MV-4-11 (cell line): Measurements from ENCODE around the gene RBM19.
"Not testable (repeated sequence)": the region's sequence is repeated elsewhere in the genome, so short reads cannot be mapped to it uniquely, and the experiment has no call there.

Experiments
- DNase-seq: peaks from one replicate; lab custom pipeline; 2025; lab: John Stamatoyannopoulos, UW

The RBM19 gene

DNA sequence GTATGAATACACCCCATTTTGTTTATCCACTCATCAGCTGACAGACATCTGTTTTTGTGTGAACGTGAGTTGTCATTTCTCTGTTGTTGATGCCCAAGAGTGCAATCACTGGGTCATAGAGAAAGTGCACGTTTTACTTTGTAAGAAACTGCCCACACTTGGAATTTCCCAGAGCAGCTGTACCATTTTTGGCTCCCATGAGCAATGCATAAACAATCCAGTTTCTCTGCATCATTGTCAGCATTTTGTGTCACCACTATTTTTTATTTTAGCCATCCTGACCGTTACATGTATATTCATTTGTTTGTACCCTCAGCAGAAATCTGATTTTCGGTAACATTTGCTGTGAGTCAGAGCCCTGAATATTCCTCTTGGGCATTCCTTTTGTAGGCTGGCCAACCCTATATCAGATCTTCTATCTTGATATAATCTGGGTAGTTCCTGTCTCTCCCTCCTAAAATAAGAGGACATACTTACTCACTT is 62.7 kb downstream of the RBM19 start:
- no peak for DNase-seq

DNA sequence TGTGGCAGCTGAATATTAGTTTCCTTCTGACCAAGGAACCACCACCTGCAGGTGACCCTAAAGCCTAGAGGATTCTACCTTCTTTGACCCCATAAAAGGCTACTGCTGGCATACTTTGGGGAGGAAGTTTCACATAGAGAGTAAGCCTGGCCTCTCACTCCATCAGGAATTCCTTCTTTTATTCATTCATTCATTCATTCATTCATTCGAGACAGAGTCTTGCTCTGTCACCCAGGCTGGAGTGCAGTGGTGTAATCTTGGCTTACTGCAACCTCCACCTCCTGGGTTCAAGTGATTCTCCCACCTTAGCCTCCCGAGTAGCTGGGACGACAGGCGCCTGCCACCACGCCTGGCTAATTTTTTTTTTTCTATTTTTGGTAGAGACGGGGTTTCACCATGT is 64.8 kb downstream of the RBM19 start:
- DNase-seq, result not testable (repeated sequence)

- DNase-seq, result no peak
Measured at GRCh38 chr12:113900716-113901115, 65.4 kb downstream of the RBM19 start.

GRCh38 chr12:113899561-113900471 is 66.3 kb downstream of the RBM19 start:
- no peak for DNase-seq

DNA sequence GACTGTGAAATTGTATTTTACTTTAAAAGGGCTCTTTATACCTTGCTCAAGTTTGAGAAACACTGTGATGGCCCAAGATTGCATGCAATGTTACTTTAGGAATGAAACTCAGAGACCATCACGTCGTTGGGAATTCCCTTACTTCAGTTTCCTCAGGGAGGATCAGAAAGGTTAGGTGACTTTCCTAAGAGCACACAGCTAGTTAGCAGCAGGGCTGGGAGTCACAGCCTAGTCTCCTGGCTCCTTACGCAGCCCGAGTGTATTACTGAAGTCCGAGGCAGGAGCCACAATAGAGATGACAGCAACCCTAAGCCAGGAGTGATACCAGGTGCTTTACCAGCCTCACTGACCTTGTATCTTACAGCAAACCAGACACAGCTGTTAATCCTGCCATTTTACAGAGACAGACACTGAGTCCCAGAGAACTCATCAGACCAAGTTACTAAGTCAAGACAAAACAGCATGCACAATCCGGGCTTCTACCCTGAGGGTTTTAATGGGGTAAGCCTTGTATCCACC is 67.0 kb downstream of the RBM19 start:
- DNase-seq, result no peak

GRCh38 chr12:113898466-113898865 is 67.7 kb downstream of the RBM19 start:
- DNase-seq, result no peak

DNA sequence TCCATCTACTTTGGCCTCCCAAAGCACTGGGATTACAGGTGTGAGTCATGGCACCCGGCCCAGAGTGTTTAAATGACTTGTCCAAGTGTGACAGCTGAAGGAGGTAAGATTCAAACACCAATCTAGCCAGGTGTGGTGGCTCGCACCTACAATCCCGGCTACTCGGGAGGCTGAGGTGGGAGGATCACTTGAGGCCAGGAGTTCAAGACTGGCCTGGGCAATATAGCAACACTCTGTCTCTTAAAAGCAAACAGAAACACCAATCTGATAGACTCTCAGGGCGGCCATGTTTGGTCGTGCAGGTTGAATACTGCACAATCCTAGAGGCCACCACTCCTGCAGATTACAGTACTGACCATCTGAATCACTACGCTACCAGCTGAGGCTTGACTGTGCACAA is 68.7 kb downstream of the RBM19 start:
- no peak for DNase-seq

- no peak for DNase-seq
Measured at GRCh38 chr12:113896841-113897240, 69.3 kb downstream of the RBM19 start.

GRCh38 chr12:113896194-113896593 is 69.9 kb downstream of the RBM19 start:
- no peak for DNase-seq

GRCh38 chr12:113895176-113895575 is 70.9 kb downstream of the RBM19 start:
- DNase-seq, result no peak

DNA sequence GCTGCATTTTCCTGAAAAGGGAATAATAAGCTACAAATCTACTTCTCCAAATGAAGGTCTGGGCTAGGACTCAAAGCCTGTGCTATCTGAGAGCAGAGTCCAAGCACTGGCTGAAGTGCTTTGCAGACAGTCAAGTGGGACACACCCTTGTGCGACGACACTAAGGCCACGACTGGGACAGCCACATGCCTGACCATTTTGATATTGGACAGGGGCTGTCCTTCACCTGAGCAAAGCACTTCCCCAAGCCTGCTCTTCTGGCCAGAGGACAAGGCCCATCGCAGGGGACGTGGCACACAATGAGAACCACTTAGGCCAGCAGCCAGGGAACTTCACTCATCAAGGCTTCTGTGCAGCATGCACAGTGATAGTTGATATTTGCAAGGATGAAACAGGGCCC is 71.4 kb downstream of the RBM19 start:
- no peak for DNase-seq

GRCh38 chr12:113893221-113893620 is 72.9 kb downstream of the RBM19 start:
- no peak for DNase-seq

DNA sequence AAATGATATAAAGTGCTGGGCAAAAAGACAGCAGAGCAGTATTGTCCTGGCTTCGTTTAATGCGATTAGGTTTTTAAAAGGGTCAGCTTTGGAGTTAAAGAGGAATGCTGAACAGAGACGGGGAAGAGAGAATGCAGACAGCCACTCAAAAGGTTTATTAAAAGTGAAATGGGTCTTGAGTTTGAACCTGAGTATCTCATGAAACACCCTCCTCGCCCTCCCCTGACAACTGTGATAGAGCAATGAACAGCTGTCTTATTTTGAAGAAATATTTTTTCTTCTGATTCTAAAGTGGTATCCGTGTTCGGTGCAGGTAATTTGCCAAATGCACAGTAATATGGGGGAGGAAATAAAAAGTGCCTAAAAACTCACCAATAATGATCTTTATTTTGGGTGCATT is 73.6 kb downstream of the RBM19 start:
- DNase-seq, result no peak

GRCh38 chr12:113891739-113892520 is 74.2 kb downstream of the RBM19 start:
- no peak for DNase-seq

GRCh38 chr12:113891167-113891692 is 74.9 kb downstream of the RBM19 start:
- DNase-seq, result no peak

GRCh38 chr12:113889891-113890581 is 76.1 kb downstream of the RBM19 start:
- DNase-seq, result no peak

DNA sequence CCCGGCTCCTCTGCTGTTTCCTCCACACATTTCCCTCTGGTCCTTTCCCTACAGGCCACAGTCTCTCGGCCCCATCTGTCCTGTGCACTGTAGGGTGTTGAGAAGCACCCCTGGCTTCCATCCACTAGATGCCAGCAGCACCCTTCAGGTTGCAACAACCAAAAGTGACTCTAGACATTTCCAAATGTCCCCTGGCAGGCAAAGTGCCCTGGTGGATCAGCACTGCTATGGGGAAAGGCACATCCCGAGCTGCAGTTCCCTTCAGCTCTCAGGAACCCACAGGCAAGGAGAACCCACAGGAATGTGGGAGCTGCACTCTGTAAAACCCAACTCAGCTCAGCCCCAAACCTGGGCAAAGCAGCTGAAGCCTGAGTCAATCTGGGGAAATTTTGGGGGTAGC is 77.0 kb downstream of the RBM19 start:
- DNase-seq, result no peak

DNA sequence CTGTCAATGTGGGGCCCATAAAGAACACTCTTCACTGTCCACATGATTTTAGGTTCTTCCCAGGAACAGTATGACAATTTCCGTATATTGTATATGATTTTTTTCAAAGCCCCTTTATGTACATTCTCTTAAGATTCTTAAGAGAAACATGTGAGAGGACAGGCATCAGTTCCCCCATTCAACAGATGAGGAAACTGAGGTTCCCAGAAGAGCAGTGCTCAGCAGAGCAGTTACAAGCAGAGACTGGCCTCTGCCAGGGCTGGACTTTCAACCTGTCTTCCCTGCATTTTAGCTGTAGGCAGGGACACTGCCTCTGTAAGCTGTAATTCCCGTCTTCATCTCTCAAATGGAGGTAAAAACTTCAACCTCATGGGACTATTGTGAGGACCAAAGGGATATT is 77.7 kb downstream of the RBM19 start:
- DNase-seq, result no peak

DNA sequence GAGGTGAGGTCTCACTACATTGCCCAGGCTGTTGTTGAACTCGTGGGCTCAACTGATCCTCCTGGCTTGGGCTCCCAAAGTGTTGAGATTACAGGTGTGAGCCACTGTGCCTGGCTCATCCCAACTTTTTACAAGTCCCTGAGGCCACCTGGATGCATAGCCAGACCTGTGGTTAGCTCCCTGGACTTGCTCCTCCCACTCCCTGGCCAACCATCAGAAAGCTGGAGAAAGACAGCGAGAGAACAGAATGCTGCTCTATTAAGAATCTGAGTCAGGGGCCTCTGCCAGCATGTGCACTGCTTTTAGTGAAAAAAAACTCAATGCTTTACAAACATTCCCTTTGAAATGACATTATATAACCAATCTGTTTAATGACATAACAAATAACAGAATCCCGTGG is 78.2 kb downstream of the RBM19 start:
- no peak for DNase-seq

GRCh38 chr12:113886721-113887120 is 79.4 kb downstream of the RBM19 start:
- DNase-seq, result no peak

- DNase-seq, result no peak
Measured at GRCh38 chr12:113884392-113884791, 81.7 kb downstream of the RBM19 start.

DNA sequence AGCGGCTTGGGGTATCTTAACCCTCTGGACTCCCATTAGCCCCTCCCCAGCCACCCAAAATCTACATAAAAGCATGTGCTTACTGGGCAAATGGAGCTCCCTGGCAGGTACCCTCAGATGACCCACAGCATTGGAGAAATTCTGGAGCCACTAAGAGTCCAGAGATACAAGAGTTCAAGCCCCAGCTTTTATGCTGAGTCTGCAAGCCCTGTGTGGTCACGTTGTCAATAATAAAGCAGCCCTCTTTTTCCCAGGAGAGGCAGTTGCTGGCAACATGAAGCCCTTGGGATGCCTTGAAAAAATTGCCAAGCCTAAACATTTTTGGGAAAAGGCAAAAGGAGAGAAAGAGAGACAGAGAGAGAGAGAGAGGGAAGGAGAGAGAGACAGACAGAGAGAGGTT is 83.4 kb downstream of the RBM19 start:
- no peak for DNase-seq
